Astrocyte of the spinal cord (primary cell): Measurements from ENCODE around the gene ZIC4.
A peak's percentile ranks its signal among the peaks of the same experiment; 100 is the strongest.

ENCODE experiments used
- DNase-seq: peaks from one replicate; pipeline ENCODE4 v3.0.0; 2011; ENCODE audit warnings: low read depth, low spot score
- H3K4me3 ChIP-seq: 2 replicates; pipeline ENCODE4 v1.5.1; 2011; ENCODE audit warnings: low read depth, mild to moderate bottlenecking, low read length, moderate library complexity
- in situ Hi-C: cut with HindIII; loops from 2 replicates; pipeline ENCODE4 v1.10.0; 2017; ENCODE audit warnings: low sequenced_read_pairs
- TF ChIP-seq, protein P1 (sequence below): IDR thresholded peaks from 2 replicates; pipeline ENCODE4 v1.5.1; 2012; ENCODE audit warnings: low read depth, mild to moderate bottlenecking, low read length, inconsistent platforms

The ZIC4 gene

DNA sequence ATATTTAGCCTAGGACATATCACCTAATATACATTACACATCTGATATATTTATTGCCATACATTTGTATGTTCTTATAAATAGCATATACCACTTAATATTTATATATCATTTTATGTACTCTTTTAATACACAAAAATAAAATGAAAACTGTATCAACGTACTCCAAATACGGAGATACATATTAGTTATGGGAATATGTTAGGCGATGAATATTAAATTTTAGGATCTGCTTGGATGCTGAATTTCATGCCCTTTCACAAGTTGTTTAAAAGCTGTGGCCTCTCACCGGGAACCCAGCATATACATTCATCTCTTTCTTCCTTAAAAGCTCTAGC is 50.6 kb downstream of the ZIC4 start:
- TF ChIP-seq, protein P1, sequence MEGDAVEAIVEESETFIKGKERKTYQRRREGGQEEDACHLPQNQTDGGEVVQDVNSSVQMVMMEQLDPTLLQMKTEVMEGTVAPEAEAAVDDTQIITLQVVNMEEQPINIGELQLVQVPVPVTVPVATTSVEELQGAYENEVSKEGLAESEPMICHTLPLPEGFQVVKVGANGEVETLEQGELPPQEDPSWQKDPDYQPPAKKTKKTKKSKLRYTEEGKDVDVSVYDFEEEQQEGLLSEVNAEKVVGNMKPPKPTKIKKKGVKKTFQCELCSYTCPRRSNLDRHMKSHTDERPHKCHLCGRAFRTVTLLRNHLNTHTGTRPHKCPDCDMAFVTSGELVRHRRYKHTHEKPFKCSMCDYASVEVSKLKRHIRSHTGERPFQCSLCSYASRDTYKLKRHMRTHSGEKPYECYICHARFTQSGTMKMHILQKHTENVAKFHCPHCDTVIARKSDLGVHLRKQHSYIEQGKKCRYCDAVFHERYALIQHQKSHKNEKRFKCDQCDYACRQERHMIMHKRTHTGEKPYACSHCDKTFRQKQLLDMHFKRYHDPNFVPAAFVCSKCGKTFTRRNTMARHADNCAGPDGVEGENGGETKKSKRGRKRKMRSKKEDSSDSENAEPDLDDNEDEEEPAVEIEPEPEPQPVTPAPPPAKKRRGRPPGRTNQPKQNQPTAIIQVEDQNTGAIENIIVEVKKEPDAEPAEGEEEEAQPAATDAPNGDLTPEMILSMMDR = no peak
- DNase-seq = no peak
- no peak overlapping the region for H3K4me3 ChIP-seq
- in situ Hi-C loops = no loop called here

DNA sequence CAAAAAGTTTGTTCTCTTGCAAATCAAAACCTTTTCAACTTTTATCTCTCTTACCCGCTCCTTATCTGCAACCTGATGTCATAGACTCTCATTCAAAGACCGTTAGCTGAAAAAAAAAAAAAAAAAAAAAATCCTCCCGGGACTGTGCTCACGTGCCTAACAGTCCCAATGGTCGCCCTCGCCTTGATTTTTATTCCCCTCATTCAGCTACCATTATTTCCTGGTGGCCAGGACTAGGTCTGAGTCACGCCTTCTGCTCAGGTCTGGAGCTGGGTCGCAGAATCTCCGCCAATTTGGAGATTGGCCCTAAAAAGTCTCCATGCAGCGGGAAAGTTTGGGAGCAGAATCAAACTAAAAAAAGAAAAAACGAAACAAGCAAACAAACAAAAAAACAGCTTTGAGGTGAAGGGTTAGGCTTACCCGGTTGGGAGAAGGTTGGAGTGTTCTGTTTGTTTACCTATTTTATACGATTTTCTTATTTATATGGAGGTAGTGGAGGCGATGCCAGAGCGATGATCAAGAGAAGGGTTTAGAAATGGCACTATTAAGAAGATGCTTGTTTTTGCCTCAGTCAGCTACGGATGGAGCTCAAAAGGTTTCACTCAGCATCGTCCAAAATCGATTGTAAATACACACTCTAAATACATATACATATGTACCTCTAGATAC is 51.1 kb downstream of the ZIC4 start:
- in situ Hi-C loops = no loop called here
- TF ChIP-seq, protein P1 = no peak
- no peak for DNase-seq
- peak overlapping the region; percentile 38 for H3K4me3 ChIP-seq

DNA sequence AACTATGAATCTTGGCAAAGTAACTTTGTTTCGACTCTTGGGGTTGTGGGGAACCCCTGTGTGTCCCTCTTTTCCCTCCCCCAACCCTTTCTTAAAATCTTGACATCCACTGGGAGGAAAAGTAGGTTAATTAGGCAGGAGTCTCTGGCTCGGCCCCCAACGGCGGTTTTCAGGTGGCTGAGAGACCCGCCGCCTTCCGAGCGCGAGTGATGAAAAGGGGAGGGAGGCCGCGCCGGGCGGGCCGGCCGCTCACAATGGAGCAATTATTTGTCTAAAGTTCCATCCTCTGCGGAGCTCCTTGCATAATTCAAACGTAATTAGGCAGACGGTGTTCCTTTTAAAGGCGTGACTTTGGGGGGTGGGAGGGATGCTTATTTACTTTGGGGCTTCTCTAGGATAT is 51.7 kb downstream of the ZIC4 start:
- in situ Hi-C loops = no loop called here
- no peak for DNase-seq
- peak overlapping the region; percentile 38 for H3K4me3 ChIP-seq
- TF ChIP-seq, protein P1 = no peak

DNA sequence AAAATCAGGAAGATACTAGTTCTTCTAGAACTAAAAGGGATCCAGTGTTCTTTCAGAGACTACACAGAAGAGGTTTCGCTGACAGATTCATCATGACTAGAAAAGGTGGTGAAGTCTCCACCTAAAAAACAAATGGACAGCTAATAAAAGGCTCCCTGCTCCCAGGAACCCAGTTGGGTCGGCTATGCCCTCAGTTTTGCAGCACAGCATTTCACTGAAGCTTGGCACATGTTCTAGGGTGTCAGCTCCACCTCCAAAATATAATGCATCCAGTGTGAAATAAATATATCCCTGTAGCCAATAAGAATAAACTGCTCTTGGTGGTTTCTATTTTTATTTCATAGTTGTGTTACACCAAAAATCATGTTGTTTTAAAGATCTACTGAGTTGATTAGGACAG is 55.0 kb downstream of the ZIC4 start:
- no peak overlapping the region for H3K4me3 ChIP-seq
- in situ Hi-C loops = no loop called here
- no peak for DNase-seq
- TF ChIP-seq, protein P1 = no peak

DNA sequence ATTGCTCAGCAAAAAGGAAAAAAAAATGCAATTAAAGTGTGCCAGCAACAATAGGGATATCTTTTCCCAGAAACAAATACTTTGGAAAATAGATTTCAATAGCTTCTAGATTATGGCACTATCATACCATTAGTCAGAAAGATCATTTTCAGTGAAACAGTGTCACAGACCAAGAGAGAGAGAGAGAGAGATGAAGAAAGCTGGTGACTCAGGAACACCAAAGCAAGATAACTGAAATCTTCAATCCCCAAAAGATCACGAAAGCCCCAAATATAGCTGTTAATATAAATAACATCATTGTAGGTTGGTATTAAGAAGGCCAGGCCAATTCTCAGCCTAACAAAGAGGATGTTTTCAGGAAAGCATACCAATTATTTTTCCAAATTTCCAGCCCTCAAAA is 57.4 kb downstream of the ZIC4 start:
- in situ Hi-C loops = no loop called here
- TF ChIP-seq, protein P1 = no peak
- no peak for DNase-seq
- H3K4me3 ChIP-seq = no peak overlapping the region

DNA sequence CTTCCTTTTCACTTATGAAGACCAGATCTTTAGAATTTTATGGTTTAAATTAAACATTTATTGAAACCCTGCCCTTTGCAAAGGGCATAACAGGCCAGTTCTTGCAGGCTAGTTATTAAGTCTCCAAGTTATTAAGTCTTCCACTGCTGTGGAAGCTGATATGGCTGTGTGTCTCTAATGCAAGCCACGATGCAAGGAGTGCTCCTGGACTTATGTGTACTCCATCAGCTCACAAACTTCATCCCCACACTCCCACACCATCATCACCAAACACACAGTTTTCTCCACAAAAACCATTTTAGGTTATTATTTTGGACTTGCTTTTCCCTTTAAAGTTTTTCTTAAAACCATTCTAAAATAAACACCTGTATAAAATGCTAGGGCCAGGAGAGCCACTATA is 62.4 kb downstream of the ZIC4 start:
- in situ Hi-C loops = no loop called here
- no peak overlapping the region for H3K4me3 ChIP-seq
- DNase-seq = no peak
- TF ChIP-seq, protein P1 = no peak

DNA sequence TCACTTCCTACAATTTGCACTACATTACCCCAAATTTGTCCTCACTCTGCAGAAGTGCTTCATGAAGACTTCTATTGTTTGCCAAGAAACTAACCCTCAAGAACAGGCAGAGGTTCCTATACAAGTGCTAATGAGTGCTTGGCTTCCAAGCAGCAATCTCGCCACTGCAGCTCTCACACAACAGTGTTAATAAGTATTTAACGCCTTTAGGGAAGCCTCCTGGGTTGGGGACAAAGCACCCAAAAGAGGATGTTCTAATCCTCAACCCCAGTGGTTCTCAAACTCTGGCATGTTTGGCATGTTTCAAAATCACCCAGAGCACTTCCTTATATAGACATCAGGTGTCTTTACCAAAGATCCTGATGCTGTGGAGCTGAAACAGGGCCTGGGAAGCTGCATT is 64.6 kb downstream of the ZIC4 start:
- no peak for DNase-seq
- H3K4me3 ChIP-seq = no peak overlapping the region
- TF ChIP-seq, protein P1 = no peak
- in situ Hi-C loops = no loop called here
